ENCODE results near the gene FAAH. TPM values are rescaled to one million over a fixed set of nuclear protein-coding genes. Genes with fewer than 3 reads are reported as not detected.
"Not testable (repeated sequence)": the region's sequence is repeated elsewhere in the genome, so short reads cannot be mapped to it uniquely, and the experiment has no call there.

FAAH gene
- polyA plus RNA-seq (2013, experiment 1 of 2; ENCODE audit: insufficient read length): 0.43 TPM
- polyA plus RNA-seq (2013, experiment 2 of 2; ENCODE audit: insufficient read length): 0.57 TPM

DNA sequence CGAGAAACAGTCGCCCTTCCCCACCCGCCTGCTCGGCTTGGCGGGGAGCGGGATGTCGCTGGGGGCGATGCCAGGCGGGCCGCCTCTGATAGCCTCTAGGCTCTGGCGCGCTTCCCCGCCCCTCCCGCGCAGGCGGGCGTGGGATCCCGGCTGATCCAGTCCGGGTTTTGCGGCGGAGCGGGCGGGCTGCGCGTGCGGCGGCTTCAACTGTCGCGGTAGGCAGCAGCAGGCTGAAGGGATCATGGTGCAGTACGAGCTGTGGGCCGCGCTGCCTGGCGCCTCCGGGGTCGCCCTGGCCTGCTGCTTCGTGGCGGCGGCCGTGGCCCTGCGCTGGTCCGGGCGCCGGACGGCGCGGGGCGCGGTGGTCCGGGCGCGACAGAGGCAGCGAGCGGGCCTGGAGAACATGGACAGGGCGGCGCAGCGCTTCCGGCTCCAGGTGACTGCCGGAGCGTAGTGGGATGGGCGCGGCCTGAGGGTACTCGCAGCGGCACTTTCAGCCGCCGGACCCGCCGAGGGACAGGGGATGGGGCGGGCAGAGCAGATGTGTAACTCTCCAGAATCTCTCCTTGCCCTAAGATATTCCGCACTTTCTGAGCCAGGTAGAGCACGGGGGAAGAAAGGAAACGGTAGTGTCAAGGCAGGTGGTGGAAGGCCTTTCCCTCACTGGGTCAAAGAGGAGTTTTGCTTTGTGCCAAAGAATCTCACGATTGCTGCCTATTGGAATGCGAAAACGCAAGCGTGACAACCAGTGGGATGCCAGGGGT lies at the start of gene FAAH:
Gene FAAH (plus strand): TSS at position 210 of the 764 bp plus-strand sequence. CDS start 32 bp downstream, at position 242.
- DNase-seq: peak; percentile 58

DNA sequence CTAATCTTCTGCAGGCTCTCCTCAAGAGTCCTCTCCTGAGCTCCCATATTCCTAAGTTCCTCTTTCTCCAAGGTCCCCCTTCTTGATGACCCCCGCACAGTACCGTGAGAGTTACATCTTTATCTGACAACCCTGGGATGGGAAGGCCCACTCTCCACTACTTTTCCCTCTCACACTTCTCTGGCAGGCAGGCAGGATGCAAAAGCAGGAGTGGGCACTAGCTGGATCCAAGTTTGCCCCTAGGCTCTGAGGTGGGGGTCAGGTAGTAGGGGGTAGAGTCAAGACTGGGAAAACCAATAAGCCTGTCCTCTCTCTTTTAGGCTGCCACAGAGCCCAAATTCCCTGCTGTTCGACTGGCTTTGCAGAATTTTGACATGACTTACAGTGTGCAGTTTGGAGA lies 49.6 kb upstream of the FAAH start:
- no peak for DNase-seq

DNA sequence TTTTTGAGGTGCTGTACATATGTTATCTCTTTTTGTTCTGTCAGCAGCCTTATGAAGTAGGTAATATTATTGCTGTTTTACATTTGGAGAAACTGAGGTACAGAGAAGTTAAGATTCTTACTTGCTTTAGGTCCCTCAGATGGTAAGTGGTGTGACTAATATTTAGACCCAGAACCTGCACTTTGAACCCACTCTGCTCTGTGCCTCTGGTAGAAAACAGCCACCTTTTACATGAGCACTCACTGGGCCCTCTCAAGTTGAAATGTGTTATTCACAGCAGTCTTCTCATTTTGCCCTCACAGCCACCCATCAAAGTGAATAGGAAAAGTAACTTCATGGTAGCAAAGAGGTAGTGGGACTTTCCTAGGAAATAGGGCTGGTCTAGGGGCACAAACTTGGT lies 48.8 kb upstream of the FAAH start:
- no peak for DNase-seq

DNA sequence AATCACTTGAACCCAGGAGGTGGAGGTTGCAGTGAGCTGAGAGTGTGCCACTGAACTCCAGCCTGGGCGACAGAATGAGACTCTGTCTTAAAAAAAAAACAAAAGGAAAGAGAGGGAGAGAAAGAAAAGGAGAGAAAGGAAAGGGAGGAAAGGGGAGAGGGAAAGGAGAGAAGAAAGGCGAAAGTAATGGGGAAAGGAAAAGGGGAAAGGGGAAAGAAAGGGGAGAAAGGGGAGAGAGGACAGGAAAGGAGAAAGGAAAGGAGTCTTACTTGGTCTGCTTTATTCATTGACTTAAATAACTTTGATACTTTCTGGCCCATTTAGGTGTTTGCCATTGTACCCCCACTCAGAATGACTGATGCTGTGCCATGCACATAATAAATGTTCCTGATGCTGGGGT lies 41.8 kb upstream of the FAAH start:
- no peak for DNase-seq

DNA sequence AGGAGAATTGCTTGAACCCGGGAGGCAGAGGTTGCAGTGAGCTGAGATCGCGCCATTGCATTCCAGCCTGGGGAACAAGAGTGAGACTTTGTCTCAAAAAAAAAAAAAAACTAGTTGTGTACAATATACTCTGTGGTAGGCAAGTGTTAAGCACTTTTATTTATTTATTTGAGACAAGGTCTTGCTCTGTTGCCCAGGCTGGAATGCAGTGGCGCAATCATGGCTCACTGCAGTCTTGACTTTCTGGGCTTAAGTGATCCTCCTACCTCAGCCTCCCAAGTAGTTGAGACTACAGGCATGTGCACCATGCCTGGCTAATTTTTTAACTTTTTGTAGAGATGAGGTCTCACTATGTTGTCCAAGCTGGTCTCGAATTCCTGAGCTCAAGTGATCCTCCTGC lies 38.2 kb upstream of the FAAH start:
- DNase-seq: not testable (repeated sequence)

DNA sequence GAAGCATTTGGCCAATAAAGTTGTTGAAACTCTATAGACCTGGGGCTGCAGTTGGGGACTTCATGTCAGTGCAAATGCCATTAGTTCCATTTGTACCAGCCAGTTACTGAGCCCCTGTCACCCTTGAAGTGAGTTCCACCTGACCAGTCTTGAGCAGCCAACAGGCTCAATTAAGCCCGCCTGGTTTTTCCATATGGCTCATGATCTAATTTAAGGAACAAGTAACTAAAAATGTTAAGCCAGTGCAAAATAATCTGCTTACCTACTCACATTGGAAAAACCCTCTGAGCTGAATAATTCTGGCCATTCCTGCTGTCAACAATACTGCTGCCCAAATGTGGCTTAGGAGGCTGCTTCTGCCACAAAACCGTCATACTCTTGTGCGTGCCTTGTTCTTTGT lies 32.0 kb upstream of the FAAH start:
- DNase-seq: no peak

DNA sequence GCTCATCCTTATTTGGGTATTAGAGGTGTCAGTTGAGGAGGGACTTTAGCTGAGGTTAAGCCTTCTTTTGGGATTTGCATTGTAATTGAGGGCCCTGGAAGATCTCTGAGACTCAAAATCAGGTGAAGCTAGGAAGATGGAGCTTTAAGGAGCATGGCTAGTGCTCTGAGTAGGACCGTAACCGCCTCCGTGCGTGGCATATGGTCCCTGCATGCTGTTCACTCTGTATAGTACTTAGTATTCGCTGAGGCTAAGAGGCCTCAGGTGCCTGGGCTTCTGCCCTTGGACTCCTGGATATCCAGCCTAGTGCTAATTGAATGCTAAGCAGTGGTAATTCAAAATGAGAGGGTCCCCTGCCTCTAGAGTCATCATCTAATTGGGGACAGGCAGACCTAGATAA lies 31.0 kb upstream of the FAAH start:
- no peak for DNase-seq

DNA sequence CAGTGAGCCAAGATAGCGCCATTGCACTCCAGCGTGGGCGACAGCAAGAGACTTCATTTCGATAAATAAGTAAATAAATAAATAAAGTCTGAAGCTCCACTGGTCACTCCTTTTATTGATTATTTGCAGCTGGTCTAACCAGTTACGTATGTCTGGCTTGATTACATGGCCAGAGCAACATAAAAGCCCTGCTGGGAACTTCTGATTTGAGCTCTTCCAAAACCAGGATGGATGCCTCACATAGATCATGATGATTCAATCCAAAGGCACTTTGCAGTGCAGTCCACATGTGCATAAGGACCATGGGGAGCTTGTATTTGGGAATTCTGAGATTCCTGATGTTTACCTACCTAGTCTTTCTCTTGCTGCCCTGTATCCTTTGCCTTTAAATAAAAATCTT lies 29.5 kb upstream of the FAAH start:
- peak; percentile 61 for DNase-seq

DNA sequence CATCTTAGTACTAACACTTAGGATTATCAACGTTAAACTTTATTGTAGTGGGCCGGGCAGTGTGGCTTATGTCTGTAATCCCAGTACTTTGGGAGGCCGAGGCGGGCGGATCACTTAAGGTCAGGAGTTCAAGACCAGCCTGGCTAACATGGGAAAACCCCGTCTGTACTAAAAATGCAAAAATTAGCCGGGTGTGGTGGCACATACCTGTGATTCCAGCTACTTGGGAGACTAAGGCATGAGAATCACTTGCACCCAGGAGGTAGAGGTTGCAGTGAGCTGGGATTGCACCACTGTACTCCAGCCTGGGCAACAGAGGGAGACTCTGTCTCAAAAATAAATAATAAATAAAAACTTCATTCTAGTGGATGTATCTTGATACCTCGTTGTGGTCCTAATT lies 28.3 kb upstream of the FAAH start:
- DNase-seq: not testable (repeated sequence)

DNA sequence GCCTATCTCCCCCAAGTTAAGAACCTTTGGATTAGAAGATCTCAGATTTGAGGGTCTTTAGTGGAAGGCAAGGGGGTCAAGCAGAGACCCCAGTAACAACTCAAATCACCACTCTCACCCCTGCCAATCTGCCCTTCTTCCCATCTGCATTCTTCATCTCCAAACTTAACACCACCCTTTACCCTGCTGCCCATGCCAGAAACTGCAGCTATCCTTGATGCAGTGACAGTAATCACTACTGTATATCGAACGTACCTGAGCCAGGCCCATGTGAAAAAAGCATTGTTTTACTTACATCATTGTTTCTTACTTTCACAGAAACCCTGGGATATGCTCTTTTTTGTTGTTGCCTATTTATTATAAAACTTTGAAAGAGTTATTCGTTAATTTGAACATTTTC lies 27.0 kb upstream of the FAAH start:
- no peak for DNase-seq

DNA sequence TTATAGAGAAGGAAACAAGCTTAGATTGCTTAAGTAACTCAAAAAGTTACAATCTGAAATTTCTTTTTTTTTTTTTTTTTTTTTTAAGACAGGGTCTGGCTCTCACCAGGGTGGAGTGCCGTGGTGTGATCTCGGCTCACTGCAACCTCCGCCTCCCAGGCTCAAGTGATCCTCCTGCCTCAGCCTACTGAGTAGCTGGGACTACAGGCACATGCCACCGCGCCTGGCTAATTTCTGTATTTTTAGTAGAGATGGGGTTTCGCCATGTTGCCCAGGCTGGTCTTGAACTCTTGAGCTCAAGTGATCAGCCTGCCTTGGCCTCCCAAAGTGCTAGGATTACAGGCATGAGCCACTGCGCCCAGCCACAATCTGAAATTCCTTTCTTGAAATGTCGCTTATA lies 26.4 kb upstream of the FAAH start:
- DNase-seq: not testable (repeated sequence)

DNA sequence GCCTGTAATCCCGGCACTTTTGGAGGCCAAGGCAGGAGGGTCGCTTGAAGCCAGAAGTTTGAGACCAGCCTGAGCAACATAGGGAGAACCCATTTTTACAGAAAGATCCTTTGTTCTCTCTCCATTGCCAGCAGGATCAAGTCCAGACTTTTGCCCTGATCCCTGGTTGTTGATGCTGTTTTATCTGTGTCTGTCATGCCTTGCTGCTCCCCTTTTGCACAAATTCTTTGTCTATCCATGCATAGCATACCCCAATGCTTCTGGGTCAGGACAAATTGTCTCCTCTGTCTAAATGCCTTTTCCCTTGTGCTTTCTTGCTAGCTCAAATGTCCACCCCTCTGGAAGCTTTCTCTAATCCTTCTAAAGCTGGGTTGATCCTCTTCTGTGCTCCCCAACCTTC lies 25.3 kb upstream of the FAAH start:
- no peak for DNase-seq

DNA sequence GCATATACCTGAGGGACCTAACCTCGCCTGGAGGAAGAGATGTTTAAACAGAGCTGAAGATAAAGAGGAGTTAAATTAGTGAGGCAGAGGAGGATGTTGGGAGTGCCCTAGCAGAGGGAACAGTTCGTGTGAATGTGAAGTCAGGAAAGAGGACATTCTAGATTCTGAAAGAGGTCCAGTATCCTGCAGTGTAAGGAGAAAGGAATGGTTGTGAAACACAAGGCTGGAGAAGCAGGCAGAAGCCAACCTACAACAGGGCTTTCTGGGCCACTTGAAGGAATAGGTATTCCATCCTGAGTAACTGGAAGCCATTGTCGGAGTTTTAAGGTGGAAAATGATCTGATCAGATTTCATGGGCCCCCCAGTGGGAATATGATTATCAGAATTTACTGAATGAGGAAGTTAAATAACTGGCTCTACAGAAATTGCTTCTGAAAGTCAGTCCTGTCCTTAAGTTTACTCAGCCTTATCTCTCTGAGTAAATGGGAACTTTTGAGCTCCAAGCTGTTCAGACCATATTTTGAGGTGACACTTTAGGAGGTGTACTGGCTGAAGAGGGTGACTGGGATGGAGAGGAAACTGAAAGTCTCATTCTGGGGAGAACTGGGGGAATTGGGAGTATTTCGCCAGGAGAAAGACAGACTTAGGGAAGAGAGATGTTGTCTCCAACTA lies 24.4 kb upstream of the FAAH start:
- no peak for DNase-seq

DNA sequence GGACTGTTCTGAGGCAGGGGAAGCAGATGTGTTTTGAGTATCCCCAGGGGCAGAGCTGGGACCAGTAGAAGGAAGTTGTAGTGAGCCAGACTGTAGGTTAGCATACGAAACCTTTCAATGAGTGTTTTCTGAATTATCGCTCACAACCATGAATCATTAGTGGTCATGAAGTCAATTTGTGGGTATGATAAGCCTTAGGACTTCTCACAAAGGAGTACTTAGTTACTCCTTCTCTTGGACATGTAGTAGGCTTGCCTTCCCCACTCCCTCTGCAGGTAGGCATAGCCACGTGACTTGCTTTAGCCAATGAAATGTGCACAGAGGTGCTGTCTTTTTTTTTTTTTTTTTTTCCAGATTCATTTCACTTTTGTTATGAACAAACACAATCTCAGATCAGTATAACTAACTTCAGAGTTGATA lies 23.9 kb upstream of the FAAH start:
- DNase-seq: no peak

DNA sequence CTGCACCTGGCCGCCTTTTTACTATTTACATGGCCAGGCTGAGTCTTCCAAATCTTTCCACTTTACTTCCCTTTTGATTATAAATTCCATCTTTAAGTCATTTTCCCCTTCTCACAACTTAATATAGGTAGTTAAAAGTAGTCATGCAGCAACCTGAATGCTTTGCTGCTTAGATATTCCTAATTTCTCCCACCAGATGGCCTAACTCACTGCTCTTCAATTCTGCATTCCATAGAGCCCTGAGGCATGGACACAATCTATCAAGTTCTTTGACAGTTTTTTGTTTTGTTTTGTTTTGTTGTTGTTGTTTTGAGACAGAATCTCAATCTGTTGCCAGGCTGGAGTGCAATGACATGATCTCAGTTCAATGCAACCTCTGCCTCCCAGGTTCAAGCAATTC lies 21.7 kb upstream of the FAAH start:
- DNase-seq: no peak

DNA sequence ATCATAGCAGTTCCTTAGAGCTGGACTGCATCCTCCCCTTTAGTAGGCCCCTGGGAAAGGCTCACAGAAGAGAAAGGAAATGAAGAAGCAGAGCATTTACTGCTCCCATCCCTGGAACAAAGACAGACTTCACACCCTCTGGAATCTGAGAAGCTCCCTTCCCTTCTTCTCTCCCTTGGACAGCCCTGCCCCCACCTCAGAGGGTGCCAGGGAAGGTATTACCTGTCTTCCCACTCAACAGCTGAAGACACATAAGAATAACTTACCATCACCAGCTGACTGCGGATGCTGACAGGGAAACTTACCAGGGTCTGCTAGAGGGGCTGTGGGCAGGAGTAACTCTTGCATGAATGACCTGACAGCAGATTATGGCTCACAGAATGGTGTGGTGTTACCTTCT lies 14.1 kb upstream of the FAAH start:
- DNase-seq: no peak

DNA sequence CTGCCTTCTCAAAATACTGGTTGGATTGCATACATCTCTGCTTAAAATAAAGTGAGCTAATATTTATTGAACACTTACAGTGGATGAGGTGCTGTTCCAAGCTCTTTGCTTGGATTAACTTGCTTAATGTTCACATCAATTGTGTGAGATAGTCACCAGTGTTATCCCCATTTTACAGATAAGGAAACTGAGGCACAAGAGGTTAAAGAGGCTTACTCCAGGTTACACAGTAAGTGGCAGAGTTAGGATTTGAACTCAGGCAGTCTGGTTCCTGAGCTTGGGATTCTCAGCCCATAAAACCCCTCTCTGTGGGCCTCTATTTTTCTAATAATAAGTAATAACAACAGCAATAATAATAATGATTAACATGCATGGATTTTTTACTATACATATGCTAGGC lies 13.6 kb upstream of the FAAH start:
- DNase-seq: no peak

DNA sequence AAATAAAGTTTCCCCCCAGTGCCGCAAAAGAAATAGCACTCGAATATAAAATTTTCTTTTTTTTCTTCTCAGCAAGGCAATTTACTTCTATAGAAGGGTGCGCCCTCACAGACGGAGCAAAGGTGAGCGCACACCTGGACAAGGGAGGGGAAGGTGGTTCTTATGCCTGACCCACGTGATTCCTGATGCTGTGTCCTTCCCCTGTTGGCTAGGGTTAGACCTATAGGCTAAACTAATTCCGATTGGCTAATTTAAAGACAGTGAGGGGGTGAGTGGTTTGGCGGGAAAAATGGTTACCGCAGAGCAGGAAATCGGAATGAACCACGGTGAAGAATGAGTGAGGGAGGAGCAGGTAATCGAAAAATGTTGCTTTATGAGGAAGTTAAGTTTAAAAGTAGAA lies 607 bp upstream of the FAAH start:
- no peak for DNase-seq

DNA sequence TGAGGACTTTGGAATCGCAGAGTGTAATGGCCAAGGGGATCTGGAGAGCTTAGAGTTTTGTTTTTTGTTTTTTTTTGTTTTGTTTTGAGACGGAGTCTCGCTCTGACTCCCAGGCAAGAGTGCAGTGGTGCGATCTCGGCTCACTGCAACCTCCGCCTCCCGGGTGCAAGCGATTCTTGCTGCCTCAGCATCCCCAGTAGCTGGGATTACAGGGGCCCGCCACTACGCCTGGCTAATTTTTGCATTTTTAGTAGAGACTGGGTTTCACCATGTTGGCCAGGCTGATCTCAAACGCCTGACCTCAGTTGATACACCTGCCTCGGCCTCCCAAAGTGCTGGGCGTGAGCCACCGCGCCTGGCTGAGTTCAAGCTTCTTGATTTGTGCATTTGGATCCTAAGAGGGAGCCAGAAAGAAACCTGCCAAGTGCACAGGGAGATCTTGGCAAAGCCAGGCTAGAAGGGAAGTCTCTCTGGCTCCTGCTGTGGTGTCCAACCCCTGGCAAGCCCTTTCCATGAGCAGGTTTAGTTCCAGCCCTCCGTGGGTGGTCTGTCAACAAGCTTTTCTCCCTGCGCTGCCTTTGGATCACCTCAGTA lies 852 bp downstream of the FAAH start:
- DNase-seq: no peak

DNA sequence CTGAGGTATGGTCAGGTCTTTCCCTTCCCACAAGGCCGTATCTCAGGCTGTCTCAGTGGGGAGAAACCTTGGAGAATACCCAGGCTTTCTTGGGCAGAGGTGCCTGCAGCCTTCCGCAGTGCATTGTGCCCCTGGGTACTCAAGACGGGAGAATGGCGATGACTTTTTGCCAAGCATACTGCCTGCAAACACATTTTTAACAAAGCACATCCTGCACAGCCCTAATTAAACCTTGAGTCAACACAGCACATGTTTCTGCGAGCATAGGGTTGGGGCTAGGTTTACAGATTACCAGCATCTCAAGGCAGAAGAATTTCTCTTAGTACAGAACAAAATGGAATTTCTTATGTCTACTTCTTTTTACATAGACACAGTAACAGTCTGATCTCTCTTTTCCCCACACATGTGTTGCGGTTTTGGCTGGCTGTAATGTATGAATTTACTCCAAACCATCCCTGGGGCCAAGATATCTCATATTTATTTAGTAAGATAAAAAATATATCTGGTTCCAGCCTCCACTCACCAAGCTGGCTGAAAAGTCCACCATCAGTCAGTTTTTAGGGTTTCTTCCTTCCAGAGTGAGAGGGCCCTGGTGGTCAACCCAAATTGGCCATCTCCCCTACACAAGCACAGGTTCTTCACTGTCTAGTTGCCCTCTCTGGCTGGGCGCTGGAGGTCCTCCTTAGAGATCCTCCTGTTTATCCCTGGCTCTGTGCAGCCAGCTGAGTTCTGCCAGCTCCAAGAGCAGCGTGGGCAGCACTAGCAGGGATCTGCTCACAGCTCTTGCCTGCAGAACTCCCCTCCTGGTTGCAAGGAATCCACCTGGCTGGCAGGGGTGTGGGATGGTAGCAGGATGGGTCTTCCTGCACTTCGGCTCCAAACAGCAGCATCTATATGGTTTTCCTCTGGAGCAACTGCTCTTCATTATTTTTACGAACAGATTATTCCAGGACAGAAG lies 2.6 kb downstream of the FAAH start:
- no peak for DNase-seq

DNA sequence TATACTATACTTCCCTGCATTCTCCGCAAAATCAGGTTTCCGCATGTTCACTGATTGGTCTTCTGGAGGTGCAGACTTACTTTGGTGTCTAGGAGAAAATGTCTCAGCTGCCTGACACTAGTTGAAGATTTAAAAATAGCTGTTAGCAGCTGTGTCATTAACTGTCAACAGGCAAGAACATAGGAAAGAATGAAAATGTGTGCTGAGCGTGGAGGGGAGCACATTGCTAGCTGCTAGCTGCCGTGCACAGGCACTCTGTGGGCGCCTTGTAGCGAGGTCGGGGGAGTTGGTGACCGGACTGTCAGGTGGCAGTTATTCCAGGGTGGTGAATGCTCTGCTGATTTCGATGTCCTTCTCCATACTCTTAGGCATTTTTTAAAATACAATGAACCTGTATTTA lies 5.2 kb downstream of the FAAH start:
- no peak for DNase-seq

DNA sequence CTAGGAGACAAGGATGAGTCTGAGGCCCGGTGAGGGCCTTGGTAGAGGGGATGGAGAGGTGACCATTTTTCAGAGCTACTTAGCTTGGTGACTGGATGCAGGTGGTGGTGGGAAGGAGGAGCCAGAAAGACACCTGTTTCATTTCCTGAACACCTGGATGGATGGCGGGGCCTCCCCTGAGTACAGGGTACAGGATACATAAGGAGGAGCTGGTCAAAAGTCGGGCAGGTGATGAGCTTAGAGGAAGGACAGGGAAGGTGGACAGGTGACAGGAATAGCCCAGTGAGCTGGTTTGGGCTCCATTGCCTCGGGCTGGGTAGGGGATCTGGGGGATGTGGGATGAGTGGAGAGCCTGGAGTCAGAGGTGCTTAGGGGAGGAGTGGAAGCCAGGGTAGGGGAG lies 6.3 kb downstream of the FAAH start:
- DNase-seq: no peak

Data from fibroblast of skin of back (primary cell).